Activated naive CD8-positive, alpha-beta T cell treated with anti-CD3 and anti-CD28 coated beads for 36 hours (primary cell): Measurements from ENCODE around the gene CPNE6. TPM values are rescaled to one million over a fixed set of nuclear protein-coding genes. Genes with fewer than 3 reads are reported as not detected.
A peak's percentile ranks its signal among the peaks of the same experiment; 100 is the strongest.
"Not testable (repeated sequence)": the region's sequence is repeated elsewhere in the genome, so short reads cannot be mapped to it uniquely, and the experiment has no call there.

Experiments
- DNase-seq: peaks from one replicate; pipeline ENCODE4 v3.0.0; 2021
- H3K27ac Mint-ChIP-seq: one replicate; pipeline ENCODE4 v1.8.0; 2022; ENCODE audit warnings: mild to moderate bottlenecking, moderate library complexity, mixed read lengths
- H3K27me3 Mint-ChIP-seq: one replicate; pipeline ENCODE4 v1.8.0; 2022; ENCODE audit warnings: mild to moderate bottlenecking, mixed read lengths
- H3K36me3 Mint-ChIP-seq: one replicate; pipeline ENCODE4 v1.8.0; 2021; ENCODE audit warnings: mild to moderate bottlenecking, mixed read lengths
- H3K4me1 Mint-ChIP-seq: one replicate; pipeline ENCODE4 v1.8.0; 2021; ENCODE audit warnings: mixed read lengths
- H3K4me3 Mint-ChIP-seq: one replicate; pipeline ENCODE4 v1.8.0; 2022; ENCODE audit warnings: mild to moderate bottlenecking, moderate library complexity, mixed read lengths
- H3K9me3 Mint-ChIP-seq: one replicate; pipeline ENCODE4 v1.8.0; 2022; ENCODE audit warnings: mixed read lengths
- total RNA-seq, 2 experiments: library from RNA; stranded (reverse); gene quantifications; one replicate each; pipeline ENCODE4 v1.2.3, GENCODE V29; 2021

The CPNE6 gene
- not detected for total RNA-seq

DNA sequence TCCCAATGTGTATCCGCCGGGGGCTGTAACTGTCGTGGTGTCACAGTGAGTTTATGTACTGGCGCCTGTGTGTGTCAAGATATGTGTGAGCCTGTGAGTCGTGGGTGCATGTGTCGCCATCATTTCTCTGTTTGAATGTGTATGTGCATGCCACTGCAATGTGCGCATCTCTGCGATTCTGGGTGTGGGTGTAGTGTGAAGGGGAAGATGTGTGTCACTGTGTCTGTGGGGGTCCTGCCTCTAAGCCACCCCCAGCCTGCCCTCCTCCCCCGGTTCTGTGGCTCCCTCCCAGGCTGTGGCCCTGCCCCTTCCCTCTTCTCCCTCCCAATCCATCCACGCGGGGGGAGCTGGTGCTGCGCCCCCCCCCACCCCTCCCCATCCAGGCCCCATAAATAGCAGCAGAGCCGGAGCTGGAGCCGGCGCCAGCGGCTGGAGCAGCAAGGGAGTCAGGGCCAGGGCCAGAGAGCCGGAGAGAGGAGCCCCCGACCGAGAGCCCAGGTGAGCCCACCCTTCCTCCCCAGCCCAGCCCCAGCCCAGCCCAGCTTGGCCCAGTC, at the start of gene CPNE6:
CPNE6 (plus strand) TSS at position 419 of the 554 bp plus-strand sequence. CDS start 1,375 bp downstream, outside the sequence.
- no peak within 1 kb of the TSS for H3K27ac Mint-ChIP-seq
- no peaks in the 10 kb centered on the region for H3K36me3 Mint-ChIP-seq
- H3K27me3 Mint-ChIP-seq = no peaks in the 10 kb centered on the region
- no peaks in the 10 kb centered on the region for H3K9me3 Mint-ChIP-seq
- H3K4me3 Mint-ChIP-seq = no peak within 1 kb of the TSS
- DNase-seq = peak; percentile 45
- H3K4me1 Mint-ChIP-seq = peaks cover 7% of the 10 kb centered on the region

- H3K9me3 Mint-ChIP-seq, H3K36me3 Mint-ChIP-seq, H3K4me1 Mint-ChIP-seq, DNase-seq, H3K27ac Mint-ChIP-seq, H3K27me3 Mint-ChIP-seq, H3K4me3 Mint-ChIP-seq: not testable (repeated sequence)
These were observed 46.4 kb upstream of the CPNE6 start for GRCh38 chr14:24024939-24025418.

DNA sequence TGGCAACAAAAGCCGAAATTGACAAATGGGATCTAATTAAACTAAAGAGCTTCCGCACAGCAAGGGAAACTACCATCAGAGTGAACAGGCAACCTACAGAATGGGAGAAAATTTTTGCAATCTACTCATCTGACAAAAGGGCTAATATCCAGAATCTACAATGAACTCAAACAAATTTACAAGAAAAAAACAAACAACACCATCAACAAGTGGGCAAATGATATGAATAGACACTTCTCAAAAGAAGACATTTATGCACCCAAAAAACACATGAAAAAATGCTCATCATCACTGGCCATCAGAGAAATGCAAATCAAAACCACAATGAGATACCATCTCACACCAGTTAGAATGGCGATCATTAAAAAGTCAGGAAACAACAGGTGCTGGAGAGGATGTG, 41.7 kb upstream of the CPNE6 start:
- not testable (repeated sequence) for DNase-seq, H3K4me1 Mint-ChIP-seq, H3K4me3 Mint-ChIP-seq, H3K27me3 Mint-ChIP-seq, H3K27ac Mint-ChIP-seq, H3K9me3 Mint-ChIP-seq, H3K36me3 Mint-ChIP-seq

DNA sequence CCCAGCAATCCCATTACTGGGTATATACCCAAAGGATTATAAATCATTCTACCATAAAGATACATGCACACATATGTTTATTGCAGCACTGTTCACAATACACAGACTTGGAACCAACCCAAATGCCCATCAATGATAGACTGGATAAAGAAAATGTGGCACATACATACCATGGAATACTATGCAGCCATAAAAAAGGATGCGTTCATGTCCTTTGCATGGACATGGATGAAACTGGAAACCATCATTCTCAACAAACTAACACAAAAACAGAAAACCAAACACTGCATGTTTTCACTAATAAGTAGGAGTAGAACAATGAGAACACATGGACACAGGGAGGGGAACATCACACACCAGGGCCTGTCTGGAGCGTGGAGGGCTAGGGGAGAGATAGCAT, 40.0 kb upstream of the CPNE6 start:
- H3K27me3 Mint-ChIP-seq, H3K4me1 Mint-ChIP-seq, DNase-seq, H3K9me3 Mint-ChIP-seq, H3K27ac Mint-ChIP-seq, H3K36me3 Mint-ChIP-seq, H3K4me3 Mint-ChIP-seq: not testable (repeated sequence)

- Mint-ChIP-seq H3K4me1 (peaks cover 9% of the 10 kb centered on the region), H3K4me3 (no peak overlapping the region), H3K27ac (no peak overlapping the region), H3K9me3 (peaks cover 7% of the 10 kb centered on the region), H3K36me3 (no peaks in the 10 kb centered on the region), H3K27me3 (no peaks in the 10 kb centered on the region)
- DNase-seq = no peak
These were observed 38.5 kb upstream of the CPNE6 start for GRCh38 chr14:24032727-24033418.

DNA sequence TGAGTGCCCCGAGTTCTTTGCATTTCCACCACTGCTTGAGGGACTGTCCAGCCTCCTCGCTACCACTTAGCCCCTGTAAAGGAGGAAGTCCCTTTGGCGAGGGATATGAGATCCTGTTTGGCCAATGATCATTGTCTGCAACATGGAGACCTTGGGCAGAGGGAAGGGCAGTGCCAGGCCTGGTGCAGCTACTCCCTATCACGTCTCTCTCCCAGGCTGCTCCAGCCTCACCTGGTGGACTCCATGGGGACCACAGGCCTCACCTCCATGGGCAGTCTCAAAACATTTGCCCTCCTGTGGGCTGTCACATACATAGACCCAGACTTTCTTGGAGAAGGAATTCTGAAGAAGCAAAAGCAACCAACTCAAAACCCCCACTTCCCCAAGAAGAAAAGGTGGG, 35.6 kb upstream of the CPNE6 start:
- not testable (repeated sequence) for H3K27ac Mint-ChIP-seq, H3K36me3 Mint-ChIP-seq, H3K4me1 Mint-ChIP-seq, DNase-seq, H3K27me3 Mint-ChIP-seq, H3K9me3 Mint-ChIP-seq
- peak overlapping the region; percentile 90 for H3K4me3 Mint-ChIP-seq

- H3K36me3 Mint-ChIP-seq = no peaks in the 10 kb centered on the region
- peak; percentile 71 for DNase-seq
These were observed 35.0 kb upstream of the CPNE6 start for GRCh38 chr14:24036169-24036962.

DNA sequence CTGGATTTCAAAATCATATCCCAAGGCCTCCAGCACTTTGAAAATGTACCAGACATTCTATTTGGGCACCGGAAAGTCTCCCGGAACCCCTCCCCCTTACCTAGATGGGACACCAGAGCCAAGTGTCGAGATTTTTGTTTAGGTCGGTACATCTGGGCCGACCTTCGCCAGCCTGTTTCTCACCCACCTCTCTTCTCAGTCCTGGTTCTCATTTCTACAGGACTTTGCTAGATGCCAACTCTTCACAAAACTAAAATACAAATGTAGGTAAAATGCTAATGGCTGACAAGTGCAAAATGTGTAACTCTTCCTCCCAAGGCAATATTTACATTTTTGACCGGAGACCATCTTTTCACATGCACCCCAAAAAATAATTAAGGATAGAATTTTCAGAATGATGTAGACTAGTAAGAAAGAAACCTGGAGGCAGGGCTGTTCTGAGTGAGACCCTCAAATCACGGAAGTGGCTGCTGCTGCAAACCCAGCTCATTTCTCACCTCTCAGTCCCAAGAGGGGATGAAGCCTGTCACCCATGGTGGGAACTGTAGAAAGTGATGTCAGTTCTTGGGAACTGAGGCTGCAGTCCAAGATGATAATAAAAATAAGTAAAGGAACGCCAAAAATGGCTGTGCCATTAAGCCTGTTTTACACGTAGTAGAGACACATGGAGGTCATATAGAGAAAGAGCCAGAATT, 34.3 kb upstream of the CPNE6 start:
- H3K36me3 Mint-ChIP-seq, H3K27me3 Mint-ChIP-seq: not testable (repeated sequence)
- H3K4me3 Mint-ChIP-seq = peak overlapping the region; percentile 90

More at GRCh38 chr14:24036169-24036962, 35.0 kb upstream of the CPNE6 start:
- Mint-ChIP-seq H3K27ac (peak overlapping the region; percentile 73), H3K4me1 (peaks cover 9% of the 10 kb centered on the region), H3K9me3 (peaks cover 2% of the 10 kb centered on the region), H3K27me3 (no peaks in the 10 kb centered on the region), H3K4me3 (peak overlapping the region; percentile 90)

GRCh38 chr14:24037658-24038037, 33.7 kb upstream of the CPNE6 start:
- H3K9me3 Mint-ChIP-seq = no peaks in the 10 kb centered on the region
- DNase-seq = no peak
- no peaks in the 10 kb centered on the region for H3K36me3 Mint-ChIP-seq
- no peak overlapping the region for H3K27ac Mint-ChIP-seq
- no peaks in the 10 kb centered on the region for H3K27me3 Mint-ChIP-seq
- H3K4me1 Mint-ChIP-seq = peaks cover 9% of the 10 kb centered on the region
- no peak overlapping the region for H3K4me3 Mint-ChIP-seq

More for the DNA sequence above, 34.3 kb upstream of the CPNE6 start:
- H3K27ac Mint-ChIP-seq = peak overlapping the region; percentile 73
- not testable (repeated sequence) for H3K9me3 Mint-ChIP-seq, H3K4me1 Mint-ChIP-seq, DNase-seq

GRCh38 chr14:24038686-24039085, 32.7 kb upstream of the CPNE6 start:
- Mint-ChIP-seq H3K36me3 (no peaks in the 10 kb centered on the region), H3K27ac (no peak overlapping the region), H3K4me1 (peaks cover 9% of the 10 kb centered on the region), H3K4me3 (no peak overlapping the region), H3K9me3 (no peaks in the 10 kb centered on the region), H3K27me3 (no peaks in the 10 kb centered on the region)
- no peak for DNase-seq

- DNase-seq = no peak
- no peaks in the 10 kb centered on the region for H3K27me3 Mint-ChIP-seq
- H3K9me3 Mint-ChIP-seq = no peaks in the 10 kb centered on the region
- H3K4me3 Mint-ChIP-seq = no peak overlapping the region
- no peak overlapping the region for H3K27ac Mint-ChIP-seq
- peaks cover 9% of the 10 kb centered on the region for H3K4me1 Mint-ChIP-seq
- no peaks in the 10 kb centered on the region for H3K36me3 Mint-ChIP-seq
These were observed 30.7 kb upstream of the CPNE6 start for GRCh38 chr14:24040692-24041091.

DNA sequence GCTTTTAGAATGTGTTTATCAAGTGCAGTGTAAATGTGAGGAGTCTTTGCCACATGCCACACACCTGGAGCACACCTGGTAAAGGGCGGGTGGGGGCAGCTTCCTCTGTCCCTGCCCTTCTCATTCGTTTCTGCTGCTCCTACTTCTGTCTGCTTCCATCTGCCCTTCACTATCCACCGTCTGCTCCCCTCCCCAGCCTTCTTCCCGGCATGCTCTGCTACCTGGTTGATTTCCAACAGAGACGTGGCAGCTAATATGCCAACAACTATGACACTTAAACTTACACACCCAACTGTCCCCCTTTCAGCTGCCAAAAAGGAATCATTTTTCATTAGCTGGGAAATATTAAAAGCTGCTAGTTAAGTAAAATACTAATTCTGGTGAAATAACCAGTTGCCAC, 28.6 kb upstream of the CPNE6 start:
- H3K27ac Mint-ChIP-seq = no peak overlapping the region
- no peaks in the 10 kb centered on the region for H3K36me3 Mint-ChIP-seq
- H3K4me3 Mint-ChIP-seq = no peak overlapping the region
- DNase-seq = no peak
- no peaks in the 10 kb centered on the region for H3K27me3 Mint-ChIP-seq
- H3K9me3 Mint-ChIP-seq = no peaks in the 10 kb centered on the region
- H3K4me1 Mint-ChIP-seq = peaks cover 5% of the 10 kb centered on the region

DNA sequence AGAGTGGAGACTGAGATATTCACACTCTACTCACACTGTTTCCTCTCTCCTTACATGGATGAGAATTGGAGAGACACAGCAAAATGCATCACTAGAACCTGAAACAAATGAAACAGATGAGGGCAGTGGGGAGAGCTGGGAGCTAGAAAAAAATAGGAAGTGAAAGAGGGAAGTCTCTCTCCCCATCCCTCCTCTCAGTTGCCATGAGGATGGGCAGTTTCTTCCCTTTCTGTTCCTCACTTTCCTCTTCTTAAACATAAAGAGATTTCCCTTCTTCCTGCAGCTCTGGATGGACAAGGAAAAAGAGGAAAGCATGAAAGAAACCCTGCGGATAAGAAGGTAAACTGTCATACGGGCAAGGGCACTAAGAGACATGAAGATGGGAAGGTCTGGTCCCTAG, 22.4 kb upstream of the CPNE6 start:
- H3K27me3 Mint-ChIP-seq, H3K9me3 Mint-ChIP-seq, H3K36me3 Mint-ChIP-seq, H3K4me3 Mint-ChIP-seq, DNase-seq, H3K27ac Mint-ChIP-seq: not testable (repeated sequence)
- H3K4me1 Mint-ChIP-seq = peaks cover 19% of the 10 kb centered on the region

DNA sequence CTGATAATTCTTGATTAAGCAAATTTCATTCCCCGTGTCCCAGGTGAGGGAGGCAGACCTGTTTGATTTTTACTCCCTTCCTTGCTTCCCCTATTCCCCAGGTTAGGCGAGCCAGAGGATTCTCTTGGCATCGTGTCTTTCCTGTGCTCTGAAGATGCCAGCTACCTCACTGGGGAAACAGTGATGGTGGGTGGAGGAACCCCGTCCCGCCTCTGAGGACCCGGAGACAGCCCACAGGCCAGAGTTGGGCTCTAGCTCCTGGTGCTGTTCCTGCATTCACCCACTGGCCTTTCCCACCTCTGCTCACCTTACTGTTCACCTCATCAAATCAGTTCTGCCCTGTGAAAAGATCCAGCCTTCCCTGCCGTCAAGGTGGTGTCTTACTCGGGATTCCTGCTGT, 20.6 kb upstream of the CPNE6 start:
- peaks cover 14% of the 10 kb centered on the region for H3K4me1 Mint-ChIP-seq
- H3K9me3 Mint-ChIP-seq, H3K27ac Mint-ChIP-seq, DNase-seq, H3K36me3 Mint-ChIP-seq, H3K27me3 Mint-ChIP-seq, H3K4me3 Mint-ChIP-seq: not testable (repeated sequence)

GRCh38 chr14:24051176-24051788, 20.1 kb upstream of the CPNE6 start:
- H3K4me1 Mint-ChIP-seq = peaks cover 14% of the 10 kb centered on the region
- H3K9me3 Mint-ChIP-seq = no peaks in the 10 kb centered on the region
- H3K36me3 Mint-ChIP-seq = no peaks in the 10 kb centered on the region
- no peaks in the 10 kb centered on the region for H3K27me3 Mint-ChIP-seq
- no peak for DNase-seq
- peak overlapping the region; percentile 69 for H3K4me3 Mint-ChIP-seq
- H3K27ac Mint-ChIP-seq = no peak overlapping the region
